HepG2 (cell line): ENCODE data around the gene NR2F1-AS1. TPM values are rescaled to one million over a fixed set of nuclear protein-coding genes. Genes with fewer than 3 reads are reported as not detected.

Source experiments
- ARID4A ChIP-seq: sonication (generic); formaldehyde crosslinking; IDR thresholded peaks from 2 replicates; pipeline ENCODE4 v1.5.0; 2020; ENCODE audit warnings: mild to moderate bottlenecking, missing genetic modification reagents, borderline replicate concordance
- FOXJ3 ChIP-seq: sonication (generic); formaldehyde crosslinking; IDR thresholded peaks from 2 replicates; pipeline ENCODE4 v1.4.0; 2020; ENCODE audit warnings: missing genetic modification reagents, mild to moderate bottlenecking, borderline replicate concordance
- GMEB1 ChIP-seq: sonication (generic); formaldehyde crosslinking; IDR thresholded peaks from 2 replicates; pipeline ENCODE4 v1.5.1; 2020; ENCODE audit warnings: missing genetic modification reagents, mild to moderate bottlenecking, borderline replicate concordance
- KMT2A ChIP-seq: sonication (generic); formaldehyde crosslinking; IDR thresholded peaks from 2 replicates; pipeline ENCODE4 v1.4.0; 2020; ENCODE audit warnings: missing genetic modification reagents
- MEIS1 ChIP-seq: sonication (generic); formaldehyde crosslinking; IDR thresholded peaks from 2 replicates; pipeline ENCODE4 v1.9.0; 2021; ENCODE audit warnings: mild to moderate bottlenecking, missing genetic modification reagents, moderate library complexity, borderline replicate concordance
- NCOA2 ChIP-seq: sonication (generic); formaldehyde crosslinking; IDR thresholded peaks from 2 replicates; pipeline ENCODE4 v1.8.0; 2022; ENCODE audit warnings: inconsistent platforms
- ONECUT2 ChIP-seq: sonication (generic); formaldehyde crosslinking; IDR thresholded peaks from 2 replicates; pipeline ENCODE4 v1.4.0; 2020; ENCODE audit warnings: missing genetic modification reagents
- PAX8 ChIP-seq: sonication (generic); formaldehyde crosslinking; IDR thresholded peaks from 2 replicates; pipeline ENCODE4 v1.8.0; 2022; ENCODE audit warnings: mild to moderate bottlenecking, missing genetic modification reagents, borderline replicate concordance
- PBX3 ChIP-seq: sonication (generic); formaldehyde crosslinking; IDR thresholded peaks from 2 replicates; pipeline ENCODE4 v1.8.1; 2023; ENCODE audit warnings: missing genetic modification reagents, inconsistent platforms, borderline replicate concordance
- PHF5A ChIP-seq: IDR thresholded peaks from one replicate; pipeline ENCODE4 v1.6.1; 2018; ENCODE audit warnings: low read depth, missing genetic modification reagents; ENCODE audit not compliant: unreplicated experiment
- PLSCR1 ChIP-seq: sonication (generic); formaldehyde crosslinking; IDR thresholded peaks from 2 replicates; pipeline ENCODE4 v1.5.0; 2020; ENCODE audit warnings: missing genetic modification reagents, mild to moderate bottlenecking, borderline replicate concordance
- PRDM4 ChIP-seq: sonication (generic); formaldehyde crosslinking; IDR thresholded peaks from 2 replicates; pipeline ENCODE4 v1.9.0; 2021; ENCODE audit warnings: missing genetic modification reagents, borderline replicate concordance
- SP2 ChIP-seq: sonication (generic); formaldehyde crosslinking; IDR thresholded peaks from 2 replicates; pipeline ENCODE4 v1.5.1; 2020; ENCODE audit warnings: mild to moderate bottlenecking, missing genetic modification reagents
- TAF1 ChIP-seq: sonication (generic); formaldehyde crosslinking; IDR thresholded peaks from 2 replicates; pipeline ENCODE4 v1.4.0; 2020; ENCODE audit warnings: missing genetic modification reagents
- ZFY ChIP-seq: sonication (generic); formaldehyde crosslinking; IDR thresholded peaks from 2 replicates; pipeline ENCODE4 v1.4.0; 2020; ENCODE audit warnings: missing genetic modification reagents
- ZNF263 ChIP-seq: sonication (generic); formaldehyde crosslinking; IDR thresholded peaks from 2 replicates; pipeline ENCODE4 v1.4.0; 2020; ENCODE audit warnings: missing genetic modification reagents
- ZNF564 ChIP-seq: sonication (generic); formaldehyde crosslinking; IDR thresholded peaks from 2 replicates; pipeline ENCODE4 v1.8.1; 2023; ENCODE audit warnings: mild to moderate bottlenecking, missing genetic modification reagents
- ZSCAN12 ChIP-seq: sonication (generic); formaldehyde crosslinking; IDR thresholded peaks from 2 replicates; pipeline ENCODE4 v1.9.0; 2021; ENCODE audit warnings: mild to moderate bottlenecking, missing genetic modification reagents
- polyA plus RNA-seq, 8 experiments: library from polyadenylated mRNA; depleted of rRNA in 3 of 8; stranded (reverse) in 7 of 8; unstranded in 1 of 8; fragments of >200 nt; fragmentation: Illumina TruSeq in 4 of 8; extraction: Trizol in 4 of 8; gene quantifications; 2 replicates each; pipeline versions ENCODE4 v1.2.1 to v1.2.3, GENCODE V29; 2011 to 2016; ENCODE audit warnings: low read depth in 4 of 8, missing spikeins in 1 of 8, mixed read lengths in 1 of 8; ENCODE audit not compliant: insufficient read depth in 1 of 8
- total RNA-seq, 5 experiments: library from RNA; depleted of rRNA; stranded (reverse); fragments of >200 nt; fragmentation: Illumina TruSeq; extraction: Trizol; gene quantifications; 2 replicates each; pipeline ENCODE4 v1.2.3, GENCODE V29; 2016; ENCODE audit warnings: low read depth in 1 of 5

Gene NR2F1-AS1
- total and polyA plus RNA-seq, 2 of the 13 experiments (the other 11 are each of a cell fraction or from before 2014, with no cell fraction given) = 2.8 TPM

GRCh38 chr5:93620487-93621326 is 39.7 kb upstream of the NR2F1-AS1 start (continued):
- no peak for TF ChIP-seq PBX3
- TF ChIP-seq ZSCAN12 = no peak
- no peak; the same call in 1 of the 2 replicates for TF ChIP-seq ZNF263
- no peak for TF ChIP-seq SP2 (CRISPR knock-in tag)
- TF ChIP-seq GMEB1 (CRISPR knock-in tag) = no peak; the same call in 1 of the 2 replicates
- 0 out of 2 replicates have a peak, but pooled peaks have one; percentile 28 for TF ChIP-seq MEIS1 (CRISPR knock-in tag)
- TF ChIP-seq PAX8 = no peak
- TF ChIP-seq ZFY (CRISPR knock-in tag) = 0 out of 2 replicates have a peak, but pooled peaks have one; percentile 17
- TF ChIP-seq FOXJ3 (CRISPR knock-in tag) = no peak
- TF ChIP-seq PHF5A (CRISPR knock-in tag) = no peak
- TF ChIP-seq ZNF564 (CRISPR knock-in tag) = peak; percentile 53; the same call in 1 of the 2 replicates
- TF ChIP-seq PRDM4 (CRISPR knock-in tag) = no peak
- no peak for TF ChIP-seq PLSCR1 (CRISPR knock-in tag)
- no peak for TF ChIP-seq NCOA2 (CRISPR knock-in tag)
- TF ChIP-seq ONECUT2 (CRISPR knock-in tag) = no peak
- TF ChIP-seq ARID4A (CRISPR knock-in tag) = peak; percentile 57; the same call in 1 of the 2 replicates
- TF ChIP-seq KMT2A (CRISPR knock-in tag) = 0 out of 2 replicates have a peak, but pooled peaks have one; percentile 38
- peak; percentile 3; the same call in 1 of the 2 replicates for TF ChIP-seq TAF1 (CRISPR knock-in tag)
